Measurements from ENCODE around the gene ADAMTS4.

ADAMTS4 gene

GRCh38 chr1:161172349-161172748 is 26.5 kb downstream of the ADAMTS4 start:
- Histone ChIP-seq H3K79me2 (ENCODE audit: low read length) (peaks cover 15% of the 10 kb centered on the region), H3K27ac (ENCODE audit: low read length) (no peak overlapping the region), H4K20me1 (ENCODE audit: insufficient read depth, low read length) (no peaks in the 10 kb centered on the region), H3K9me3 (ENCODE audit: insufficient read depth, low read length) (no peaks in the 10 kb centered on the region), H3K4me1 (ENCODE audit: low read length) (peaks cover 13% of the 10 kb centered on the region), H3K27me3 (ENCODE audit: low read depth, low read length) (no peaks in the 10 kb centered on the region), H3K36me3 (replicated peaks; ENCODE audit: low read depth, low read length) (peaks cover 55% of the 10 kb centered on the region), H3K9ac (ENCODE audit: low read length) (no peak overlapping the region), H2AFZ (ENCODE audit: low read depth, low read length) (no peak overlapping the region), H3K4me2 (ENCODE audit: low read length) (no peak overlapping the region), H3K4me3 (ENCODE audit: low read length) (no peak overlapping the region)
- TF ChIP-seq EZH2phosphoT487 (IDR thresholded peaks at IDR 0.05; ENCODE audit: low read depth) (no peak), CTCF (IDR thresholded peaks at IDR 0.05; ENCODE audit: low read depth, low read length) (no peak)

DNA sequence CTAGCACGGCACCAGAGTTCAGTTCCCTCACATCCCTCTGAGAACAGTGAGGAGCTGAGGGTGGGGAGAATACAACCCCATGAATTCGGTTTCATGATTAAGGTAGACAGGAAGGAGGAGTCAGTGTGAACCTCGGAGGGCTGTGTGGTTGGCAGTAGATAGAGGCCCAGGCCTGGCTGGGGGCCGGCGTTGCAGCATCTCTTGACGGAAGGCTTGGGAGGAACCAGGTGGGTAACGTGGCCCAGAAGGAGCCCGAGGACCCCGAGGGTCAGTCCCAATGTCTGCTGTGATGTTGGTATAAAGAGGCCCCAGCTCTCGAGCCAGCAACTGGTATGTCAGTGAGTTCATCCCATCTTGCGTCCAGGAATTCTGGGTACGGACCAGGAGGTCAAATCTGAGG is 27.2 kb downstream of the ADAMTS4 start:
- peaks cover 55% of the 10 kb centered on the region for H3K36me3 ChIP-seq (replicated peaks; ENCODE audit: low read depth, low read length)
- peaks cover 9% of the 10 kb centered on the region for H3K79me2 ChIP-seq (ENCODE audit: low read length)
- no peaks in the 10 kb centered on the region for H3K9me3 ChIP-seq (ENCODE audit: insufficient read depth, low read length)
- no peak overlapping the region for H3K4me3 ChIP-seq (ENCODE audit: low read length)
- H3K4me2 ChIP-seq (ENCODE audit: low read length), result no peak overlapping the region
- H3K27me3 ChIP-seq (ENCODE audit: low read depth, low read length), result no peaks in the 10 kb centered on the region
- no peak overlapping the region for H3K9ac ChIP-seq (ENCODE audit: low read length)
- no peak for TF ChIP-seq EZH2phosphoT487 (IDR thresholded peaks at IDR 0.05; ENCODE audit: low read depth)
- TF ChIP-seq CTCF (IDR thresholded peaks at IDR 0.05; ENCODE audit: low read depth, low read length), result no peak
- no peak overlapping the region for H2AFZ ChIP-seq (ENCODE audit: low read depth, low read length)
- no peaks in the 10 kb centered on the region for H4K20me1 ChIP-seq (ENCODE audit: insufficient read depth, low read length)
- H3K4me1 ChIP-seq (ENCODE audit: low read length), result peaks cover 18% of the 10 kb centered on the region
- no peak overlapping the region for H3K27ac ChIP-seq (ENCODE audit: low read length)

- H3K9ac ChIP-seq (ENCODE audit: low read length), result no peak overlapping the region
- peaks cover 4% of the 10 kb centered on the region for H3K79me2 ChIP-seq (ENCODE audit: low read length)
- H4K20me1 ChIP-seq (ENCODE audit: insufficient read depth, low read length), result no peaks in the 10 kb centered on the region
- no peak overlapping the region for H3K4me3 ChIP-seq (ENCODE audit: low read length)
- no peak overlapping the region for H2AFZ ChIP-seq (ENCODE audit: low read depth, low read length)
- no peak overlapping the region for H3K4me2 ChIP-seq (ENCODE audit: low read length)
- peaks cover 55% of the 10 kb centered on the region for H3K36me3 ChIP-seq (replicated peaks; ENCODE audit: low read depth, low read length)
- peak; percentile 28 for TF ChIP-seq CTCF (IDR thresholded peaks at IDR 0.05; ENCODE audit: low read depth, low read length)
- TF ChIP-seq EZH2phosphoT487 (IDR thresholded peaks at IDR 0.05; ENCODE audit: low read depth), result no peak
- no peak overlapping the region for H3K27ac ChIP-seq (ENCODE audit: low read length)
- H3K9me3 ChIP-seq (ENCODE audit: insufficient read depth, low read length), result no peaks in the 10 kb centered on the region
- no peaks in the 10 kb centered on the region for H3K27me3 ChIP-seq (ENCODE audit: low read depth, low read length)
- H3K4me1 ChIP-seq (ENCODE audit: low read length), result peaks cover 13% of the 10 kb centered on the region
Observed at GRCh38 chr1:161171191-161171590, 27.7 kb downstream of the ADAMTS4 start.

GRCh38 chr1:161168906-161169305 is 29.9 kb downstream of the ADAMTS4 start:
- Histone ChIP-seq H3K27ac (ENCODE audit: low read length) (no peak overlapping the region), H3K4me1 (ENCODE audit: low read length) (peaks cover 15% of the 10 kb centered on the region), H3K27me3 (ENCODE audit: low read depth, low read length) (no peaks in the 10 kb centered on the region), H3K4me3 (ENCODE audit: low read length) (no peak overlapping the region), H3K36me3 (replicated peaks; ENCODE audit: low read depth, low read length) (peaks cover 50% of the 10 kb centered on the region), H3K9ac (ENCODE audit: low read length) (no peak overlapping the region), H4K20me1 (ENCODE audit: insufficient read depth, low read length) (no peaks in the 10 kb centered on the region), H2AFZ (ENCODE audit: low read depth, low read length) (no peak overlapping the region), H3K79me2 (ENCODE audit: low read length) (no peaks in the 10 kb centered on the region), H3K9me3 (ENCODE audit: insufficient read depth, low read length) (no peaks in the 10 kb centered on the region), H3K4me2 (ENCODE audit: low read length) (no peak overlapping the region)
- TF ChIP-seq CTCF (IDR thresholded peaks at IDR 0.05; ENCODE audit: low read depth, low read length) (no peak), EZH2phosphoT487 (IDR thresholded peaks at IDR 0.05; ENCODE audit: low read depth) (no peak)

All from OCI-LY3 (cell line).